Measurements from ENCODE around the gene WDR87. TPM values are rescaled to one million over a fixed set of nuclear protein-coding genes. Genes with fewer than 3 reads are reported as not detected.

WDR87 gene
- total and polyA plus RNA-seq, 9 of the 15 experiments (the other 6 are each of a cell fraction or from before 2014, with no cell fraction given) = not detected

DNA sequence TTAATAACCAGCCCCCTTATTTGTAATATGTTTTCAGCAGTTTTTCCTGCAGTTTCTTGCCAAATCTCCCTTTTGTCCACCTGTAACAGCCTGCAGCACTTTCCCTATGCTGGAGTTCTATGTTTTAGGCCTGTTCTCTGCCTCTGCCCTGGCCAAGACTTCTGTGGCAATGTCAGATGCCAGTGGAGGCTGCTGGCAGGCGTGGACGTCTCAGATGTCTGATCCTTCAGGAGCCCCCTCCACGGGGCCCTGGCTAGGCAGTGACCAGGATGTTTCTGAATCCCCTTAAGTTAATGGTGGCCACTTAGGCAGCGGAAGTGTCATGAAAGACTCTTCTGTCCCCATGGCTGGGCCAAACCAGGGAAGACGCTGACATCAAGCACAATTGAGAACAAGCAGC is 41.4 kb upstream of the WDR87 start (continued):
- TF ChIP-seq, protein P1, sequence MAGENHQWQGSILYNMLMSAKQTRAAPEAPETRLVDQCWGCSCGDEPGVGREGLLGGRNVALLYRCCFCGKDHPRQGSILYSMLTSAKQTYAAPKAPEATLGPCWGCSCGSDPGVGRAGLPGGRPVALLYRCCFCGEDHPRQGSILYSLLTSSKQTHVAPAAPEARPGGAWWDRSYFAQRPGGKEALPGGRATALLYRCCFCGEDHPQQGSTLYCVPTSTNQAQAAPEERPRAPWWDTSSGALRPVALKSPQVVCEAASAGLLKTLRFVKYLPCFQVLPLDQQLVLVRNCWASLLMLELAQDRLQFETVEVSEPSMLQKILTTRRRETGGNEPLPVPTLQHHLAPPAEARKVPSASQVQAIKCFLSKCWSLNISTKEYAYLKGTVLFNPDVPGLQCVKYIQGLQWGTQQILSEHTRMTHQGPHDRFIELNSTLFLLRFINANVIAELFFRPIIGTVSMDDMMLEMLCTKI (IDR thresholded peaks at IDR 0.05; ENCODE audit: partially characterized antibody) = no peak
- TF ChIP-seq, protein P2, sequence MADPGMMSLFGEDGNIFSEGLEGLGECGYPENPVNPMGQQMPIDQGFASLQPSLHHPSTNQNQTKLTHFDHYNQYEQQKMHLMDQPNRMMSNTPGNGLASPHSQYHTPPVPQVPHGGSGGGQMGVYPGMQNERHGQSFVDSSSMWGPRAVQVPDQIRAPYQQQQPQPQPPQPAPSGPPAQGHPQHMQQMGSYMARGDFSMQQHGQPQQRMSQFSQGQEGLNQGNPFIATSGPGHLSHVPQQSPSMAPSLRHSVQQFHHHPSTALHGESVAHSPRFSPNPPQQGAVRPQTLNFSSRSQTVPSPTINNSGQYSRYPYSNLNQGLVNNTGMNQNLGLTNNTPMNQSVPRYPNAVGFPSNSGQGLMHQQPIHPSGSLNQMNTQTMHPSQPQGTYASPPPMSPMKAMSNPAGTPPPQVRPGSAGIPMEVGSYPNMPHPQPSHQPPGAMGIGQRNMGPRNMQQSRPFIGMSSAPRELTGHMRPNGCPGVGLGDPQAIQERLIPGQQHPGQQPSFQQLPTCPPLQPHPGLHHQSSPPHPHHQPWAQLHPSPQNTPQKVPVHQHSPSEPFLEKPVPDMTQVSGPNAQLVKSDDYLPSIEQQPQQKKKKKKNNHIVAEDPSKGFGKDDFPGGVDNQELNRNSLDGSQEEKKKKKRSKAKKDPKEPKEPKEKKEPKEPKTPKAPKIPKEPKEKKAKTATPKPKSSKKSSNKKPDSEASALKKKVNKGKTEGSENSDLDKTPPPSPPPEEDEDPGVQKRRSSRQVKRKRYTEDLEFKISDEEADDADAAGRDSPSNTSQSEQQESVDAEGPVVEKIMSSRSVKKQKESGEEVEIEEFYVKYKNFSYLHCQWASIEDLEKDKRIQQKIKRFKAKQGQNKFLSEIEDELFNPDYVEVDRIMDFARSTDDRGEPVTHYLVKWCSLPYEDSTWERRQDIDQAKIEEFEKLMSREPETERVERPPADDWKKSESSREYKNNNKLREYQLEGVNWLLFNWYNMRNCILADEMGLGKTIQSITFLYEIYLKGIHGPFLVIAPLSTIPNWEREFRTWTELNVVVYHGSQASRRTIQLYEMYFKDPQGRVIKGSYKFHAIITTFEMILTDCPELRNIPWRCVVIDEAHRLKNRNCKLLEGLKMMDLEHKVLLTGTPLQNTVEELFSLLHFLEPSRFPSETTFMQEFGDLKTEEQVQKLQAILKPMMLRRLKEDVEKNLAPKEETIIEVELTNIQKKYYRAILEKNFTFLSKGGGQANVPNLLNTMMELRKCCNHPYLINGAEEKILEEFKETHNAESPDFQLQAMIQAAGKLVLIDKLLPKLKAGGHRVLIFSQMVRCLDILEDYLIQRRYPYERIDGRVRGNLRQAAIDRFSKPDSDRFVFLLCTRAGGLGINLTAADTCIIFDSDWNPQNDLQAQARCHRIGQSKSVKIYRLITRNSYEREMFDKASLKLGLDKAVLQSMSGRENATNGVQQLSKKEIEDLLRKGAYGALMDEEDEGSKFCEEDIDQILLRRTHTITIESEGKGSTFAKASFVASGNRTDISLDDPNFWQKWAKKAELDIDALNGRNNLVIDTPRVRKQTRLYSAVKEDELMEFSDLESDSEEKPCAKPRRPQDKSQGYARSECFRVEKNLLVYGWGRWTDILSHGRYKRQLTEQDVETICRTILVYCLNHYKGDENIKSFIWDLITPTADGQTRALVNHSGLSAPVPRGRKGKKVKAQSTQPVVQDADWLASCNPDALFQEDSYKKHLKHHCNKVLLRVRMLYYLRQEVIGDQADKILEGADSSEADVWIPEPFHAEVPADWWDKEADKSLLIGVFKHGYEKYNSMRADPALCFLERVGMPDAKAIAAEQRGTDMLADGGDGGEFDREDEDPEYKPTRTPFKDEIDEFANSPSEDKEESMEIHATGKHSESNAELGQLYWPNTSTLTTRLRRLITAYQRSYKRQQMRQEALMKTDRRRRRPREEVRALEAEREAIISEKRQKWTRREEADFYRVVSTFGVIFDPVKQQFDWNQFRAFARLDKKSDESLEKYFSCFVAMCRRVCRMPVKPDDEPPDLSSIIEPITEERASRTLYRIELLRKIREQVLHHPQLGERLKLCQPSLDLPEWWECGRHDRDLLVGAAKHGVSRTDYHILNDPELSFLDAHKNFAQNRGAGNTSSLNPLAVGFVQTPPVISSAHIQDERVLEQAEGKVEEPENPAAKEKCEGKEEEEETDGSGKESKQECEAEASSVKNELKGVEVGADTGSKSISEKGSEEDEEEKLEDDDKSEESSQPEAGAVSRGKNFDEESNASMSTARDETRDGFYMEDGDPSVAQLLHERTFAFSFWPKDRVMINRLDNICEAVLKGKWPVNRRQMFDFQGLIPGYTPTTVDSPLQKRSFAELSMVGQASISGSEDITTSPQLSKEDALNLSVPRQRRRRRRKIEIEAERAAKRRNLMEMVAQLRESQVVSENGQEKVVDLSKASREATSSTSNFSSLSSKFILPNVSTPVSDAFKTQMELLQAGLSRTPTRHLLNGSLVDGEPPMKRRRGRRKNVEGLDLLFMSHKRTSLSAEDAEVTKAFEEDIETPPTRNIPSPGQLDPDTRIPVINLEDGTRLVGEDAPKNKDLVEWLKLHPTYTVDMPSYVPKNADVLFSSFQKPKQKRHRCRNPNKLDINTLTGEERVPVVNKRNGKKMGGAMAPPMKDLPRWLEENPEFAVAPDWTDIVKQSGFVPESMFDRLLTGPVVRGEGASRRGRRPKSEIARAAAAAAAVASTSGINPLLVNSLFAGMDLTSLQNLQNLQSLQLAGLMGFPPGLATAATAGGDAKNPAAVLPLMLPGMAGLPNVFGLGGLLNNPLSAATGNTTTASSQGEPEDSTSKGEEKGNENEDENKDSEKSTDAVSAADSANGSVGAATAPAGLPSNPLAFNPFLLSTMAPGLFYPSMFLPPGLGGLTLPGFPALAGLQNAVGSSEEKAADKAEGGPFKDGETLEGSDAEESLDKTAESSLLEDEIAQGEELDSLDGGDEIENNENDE (IDR thresholded peaks at IDR 0.05; ENCODE audit: low read depth, low read length) = no peak
- TF ChIP-seq ZNF699 (CRISPR knock-in tag; IDR thresholded peaks at IDR 0.05; ENCODE audit: insufficient replicate concordance) (no peak), FOXA3 (CRISPR knock-in tag; conservative IDR thresholded peaks at IDR 0.05 in 1 of 2, IDR thresholded peaks at IDR 0.05 in 1 of 2) (no peak), NCOA2 (IDR thresholded peaks at IDR 0.05; ENCODE audit: partially characterized antibody in 2 of 2) (no peak), ETV5 (CRISPR knock-in tag; IDR thresholded peaks at IDR 0.05; ENCODE audit: low read depth) (no peak)

All from K562 (cell line).